Measurements from ENCODE around the gene LRFN2.

DNA sequence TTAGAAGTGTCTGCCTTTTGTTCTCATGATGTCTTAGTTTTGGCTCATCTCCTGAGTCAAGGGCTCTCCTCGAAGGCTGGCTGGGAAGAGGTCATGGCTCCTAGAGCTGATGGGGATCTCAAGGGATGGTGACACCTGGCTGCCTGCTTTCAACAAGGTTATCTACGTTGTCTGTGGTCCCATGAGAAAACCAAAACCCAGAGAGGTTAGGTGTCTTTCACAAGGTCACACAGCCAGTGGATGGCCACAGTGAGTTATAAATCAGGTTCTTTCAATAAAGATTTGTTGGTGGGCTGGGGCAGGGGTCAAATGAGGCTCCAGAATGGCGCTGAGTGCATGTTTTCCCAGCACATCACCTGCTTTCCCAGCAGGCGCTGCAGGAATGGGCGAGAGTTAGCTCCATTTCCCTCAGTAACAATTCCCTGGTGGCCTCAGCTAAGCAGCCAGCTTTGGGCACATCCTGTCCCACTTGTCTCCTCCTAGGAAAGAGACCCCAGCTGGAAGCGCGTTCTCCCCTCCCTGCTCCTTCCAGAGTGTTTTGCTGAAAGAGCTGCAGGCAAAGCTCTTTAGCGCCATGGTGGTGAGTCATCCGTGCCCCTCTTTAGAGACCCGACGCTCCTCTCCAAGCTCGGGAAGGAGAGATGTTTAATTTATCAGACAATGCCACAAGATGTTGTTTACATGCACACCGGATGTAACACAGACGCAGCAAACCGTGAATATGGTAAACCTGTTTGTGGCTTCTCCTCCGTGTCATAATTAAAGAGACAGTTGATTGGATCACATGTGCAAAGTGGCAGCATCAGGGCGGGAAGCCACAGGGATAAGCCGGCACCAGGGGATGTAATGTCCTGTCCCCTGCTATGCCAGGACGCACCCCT, 109.7 kb downstream of the LRFN2 start:
- TF ChIP-seq, protein P1, sequence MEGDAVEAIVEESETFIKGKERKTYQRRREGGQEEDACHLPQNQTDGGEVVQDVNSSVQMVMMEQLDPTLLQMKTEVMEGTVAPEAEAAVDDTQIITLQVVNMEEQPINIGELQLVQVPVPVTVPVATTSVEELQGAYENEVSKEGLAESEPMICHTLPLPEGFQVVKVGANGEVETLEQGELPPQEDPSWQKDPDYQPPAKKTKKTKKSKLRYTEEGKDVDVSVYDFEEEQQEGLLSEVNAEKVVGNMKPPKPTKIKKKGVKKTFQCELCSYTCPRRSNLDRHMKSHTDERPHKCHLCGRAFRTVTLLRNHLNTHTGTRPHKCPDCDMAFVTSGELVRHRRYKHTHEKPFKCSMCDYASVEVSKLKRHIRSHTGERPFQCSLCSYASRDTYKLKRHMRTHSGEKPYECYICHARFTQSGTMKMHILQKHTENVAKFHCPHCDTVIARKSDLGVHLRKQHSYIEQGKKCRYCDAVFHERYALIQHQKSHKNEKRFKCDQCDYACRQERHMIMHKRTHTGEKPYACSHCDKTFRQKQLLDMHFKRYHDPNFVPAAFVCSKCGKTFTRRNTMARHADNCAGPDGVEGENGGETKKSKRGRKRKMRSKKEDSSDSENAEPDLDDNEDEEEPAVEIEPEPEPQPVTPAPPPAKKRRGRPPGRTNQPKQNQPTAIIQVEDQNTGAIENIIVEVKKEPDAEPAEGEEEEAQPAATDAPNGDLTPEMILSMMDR (conservative IDR thresholded peaks at IDR 0.05 in 1 of 2, IDR thresholded peaks at IDR 0.05 in 1 of 2; ENCODE audit: extremely low read depth in 1 of 2, insufficient read depth in 1 of 2, low read depth in 1 of 2, low read length in 2 of 2) = no peak
- no peak for TF ChIP-seq EZH2 (IDR thresholded peaks at IDR 0.05; ENCODE audit: borderline replicate concordance, low read length)

Data from mammary epithelial cell (primary cell).